Measurements from ENCODE around the gene ADAT1.

ADAT1 gene

GRCh38 chr16:75559564-75560372 lies 63.3 kb downstream of the ADAT1 start:
- Histone ChIP-seq H3K27ac (no peak overlapping the region), H3K27me3 (ENCODE audit: insufficient read depth, low read depth, severe bottlenecking) (no peaks in the 10 kb centered on the region), H3K4me3 (ENCODE audit: low read depth, low read length) (no peak overlapping the region), H3K36me3 (no peaks in the 10 kb centered on the region), H3K9me3 (ENCODE audit: severe bottlenecking) (no peaks in the 10 kb centered on the region)
- DNase-seq = no peak
- TF ChIP-seq CTCF (IDR thresholded peaks at IDR 0.05; ENCODE audit: low read depth, low read length) = no peak

- TF ChIP-seq CTCF (IDR thresholded peaks at IDR 0.05; ENCODE audit: low read depth, low read length) = no peak
- no peaks in the 10 kb centered on the region for H3K9me3 ChIP-seq (ENCODE audit: severe bottlenecking)
- H3K4me3 ChIP-seq (ENCODE audit: low read depth, low read length) = no peak overlapping the region
- H3K36me3 ChIP-seq = no peaks in the 10 kb centered on the region
- no peaks in the 10 kb centered on the region for H3K27me3 ChIP-seq (ENCODE audit: insufficient read depth, low read depth, severe bottlenecking)
- DNase-seq = no peak
- no peak overlapping the region for H3K27ac ChIP-seq
These were observed 64.2 kb downstream of the ADAT1 start for GRCh38 chr16:75558846-75559401.

GRCh38 chr16:75556431-75556950 lies 66.6 kb downstream of the ADAT1 start:
- H3K4me3 ChIP-seq (ENCODE audit: low read depth, low read length) = peak overlapping the region; percentile 80
- peak overlapping the region; percentile 61 for H3K27ac ChIP-seq

GRCh38 chr16:75555707-75556430 lies 67.2 kb downstream of the ADAT1 start, which contains the start of gene TMEM231:
Gene TMEM231, minus strand, starts transcription at chr16:75556252. Its CDS starts 43 bp downstream, at chr16:75556209.
- peak within 1 kb of the TSS; percentile 61 for H3K27ac ChIP-seq

More at GRCh38 chr16:75556431-75556950, 66.6 kb downstream of the ADAT1 start:
- Histone ChIP-seq H3K9me3 (ENCODE audit: severe bottlenecking) (no peaks in the 10 kb centered on the region), H3K36me3 (no peaks in the 10 kb centered on the region), H3K27me3 (ENCODE audit: insufficient read depth, low read depth, severe bottlenecking) (no peaks in the 10 kb centered on the region)
- no peak for DNase-seq
- no peak for TF ChIP-seq CTCF (IDR thresholded peaks at IDR 0.05; ENCODE audit: low read depth, low read length)

More at GRCh38 chr16:75555707-75556430, 67.2 kb downstream of the ADAT1 start, which contains the start of gene TMEM231:
- no peak for TF ChIP-seq CTCF (IDR thresholded peaks at IDR 0.05; ENCODE audit: low read depth, low read length)
- Histone ChIP-seq H3K9me3 (ENCODE audit: severe bottlenecking) (no peaks in the 10 kb centered on the region), H3K4me3 (ENCODE audit: low read depth, low read length) (peak within 1 kb of the TSS; percentile 80), H3K27me3 (ENCODE audit: insufficient read depth, low read depth, severe bottlenecking) (no peaks in the 10 kb centered on the region), H3K36me3 (no peaks in the 10 kb centered on the region)
- peak; percentile 97 for DNase-seq

Measured in WERI-Rb-1 (cell line).